HG03342 (cell line): ENCODE measurements around the gene SYNM.

Experiments
- ATAC-seq: cut with Tn5 transposase; IDR thresholded peaks from one replicate; pipeline ENCODE4 v1.9.1; 2021; ENCODE audit warnings: mild to moderate bottlenecking, moderate library complexity; ENCODE audit not compliant: unreplicated experiment

SYNM gene

GRCh38 chr15:99085413-99086326, 19.2 kb upstream of the SYNM start:
- ATAC-seq: no peak

GRCh38 chr15:99086327-99086667, 18.6 kb upstream of the SYNM start:
- ATAC-seq: no peak

- no peak for ATAC-seq
Observed at GRCh38 chr15:99087405-99087943, 17.4 kb upstream of the SYNM start.

- ATAC-seq: peak; percentile 99
Observed at GRCh38 chr15:99090011-99090699, 14.7 kb upstream of the SYNM start.

- ATAC-seq: no peak
Observed at GRCh38 chr15:99090938-99091337, 13.9 kb upstream of the SYNM start.

- no peak for ATAC-seq
Observed at GRCh38 chr15:99092554-99093172, 12.2 kb upstream of the SYNM start.

- no peak for ATAC-seq
Observed at GRCh38 chr15:99095626-99096025, 9.3 kb upstream of the SYNM start.

GRCh38 chr15:99096173-99096893, 8.5 kb upstream of the SYNM start:
- ATAC-seq: no peak

- no peak for ATAC-seq
Observed at GRCh38 chr15:99096894-99097426, 7.9 kb upstream of the SYNM start.

GRCh38 chr15:99097441-99098410, 7.2 kb upstream of the SYNM start:
- ATAC-seq: no peak

- ATAC-seq: no peak
Observed at GRCh38 chr15:99098426-99098825, 6.5 kb upstream of the SYNM start.

GRCh38 chr15:99098991-99099390, 5.9 kb upstream of the SYNM start:
- no peak for ATAC-seq

GRCh38 chr15:99099661-99100060, 5.2 kb upstream of the SYNM start:
- no peak for ATAC-seq

- peak; percentile 34 for ATAC-seq
Observed at GRCh38 chr15:99100245-99101173, 4.4 kb upstream of the SYNM start.

GRCh38 chr15:99101501-99101900, 3.4 kb upstream of the SYNM start:
- ATAC-seq: no peak

GRCh38 chr15:99102332-99103235, 2.3 kb upstream of the SYNM start:
- ATAC-seq: no peak

- no peak for ATAC-seq
Observed at GRCh38 chr15:99103279-99103678, 1.6 kb upstream of the SYNM start.
